HepG2 (cell line): Measurements from ENCODE around the gene MARCO. TPM values are rescaled to one million over a fixed set of nuclear protein-coding genes. Genes with fewer than 3 reads are reported as not detected.

Source experiments
- ATAC-seq: fragments of 200-7000 bp; cut with Tn5 transposase; 3 replicates; pipeline ENCODE4 v1.9.1; 2020; ENCODE audit warnings: mild to moderate bottlenecking, moderate library complexity
- BruUV-seq: library from RNA; stranded (reverse); fragments of 400-500 nt; replicated peaks from 2 replicates; lab custom pipeline; 2021; lab: Mats Ljungman, UMichigan
- CTCF ChIA-PET: fragments of 300-600 bp; formaldehyde crosslinking; extraction: SDS; loops from one replicate; lab custom pipeline; 2021; ENCODE audit warnings: low total read pairs, inconsistent platforms, low intra/inter-chr PET ratio; lab: Yijun Ruan, JAX
- POLR2A ChIA-PET: fragments of 350-600 bp; sonication (Branson Sonifier 250); formaldehyde crosslinking; loops from one replicate; lab custom pipeline; 2020; ENCODE audit warnings: antibody characterized with exemption, inconsistent platforms; lab: Yijun Ruan, JAX
- DNase-seq: peaks from one replicate; pipeline ENCODE4 v3.0.0-alpha.2; 2015; ENCODE audit warnings: low spot score
- FAIRE-seq: peaks from 3 replicates; lab custom pipeline; 2011; peaks lifted over from hg19 to GRCh38; lab: Jason Lieb, UNC
- H2AFZ ChIP-seq: one replicate; pipeline ENCODE4 v1.6.1; 2011; ENCODE audit warnings: low read length, inconsistent platforms
- H3K27ac ChIP-seq: fragments of 300-600 bp; 3 replicates; pipeline ENCODE4 v1.8.0; 2011; ENCODE audit warnings: mixed run types, mild to moderate bottlenecking, mixed read lengths, low read length, inconsistent platforms; ENCODE audit not compliant: insufficient read depth; ENCODE audit errors: extremely low read length
- H3K27me3 ChIP-seq, 2 experiments: fragments of 200-600 bp in 1 of 2; 2 replicates in 1 of 2; 3 replicates in 1 of 2; pipeline versions ENCODE4 v1.6.0 to v1.8.0; 2011; ENCODE audit warnings: low read length in 2 of 2, mild to moderate bottlenecking in 2 of 2, moderate library complexity in 2 of 2, inconsistent platforms in 1 of 2; ENCODE audit not compliant: insufficient read depth in 2 of 2, control insufficient read depth in 1 of 2
- H3K36me3 ChIP-seq, 2 experiments: fragments of 200-600 bp in 1 of 2; replicated peaks in 1 of 2; 2 replicates in 1 of 2; 3 replicates in 1 of 2; pipeline versions ENCODE4 v1.5.1 to v1.8.0; 2011; ENCODE audit warnings: low read length in 2 of 2, inconsistent platforms in 1 of 2; ENCODE audit not compliant: insufficient read depth in 2 of 2, control insufficient read depth in 1 of 2
- H3K4me1 ChIP-seq: 2 replicates; pipeline ENCODE4 v1.5.1; 2012; ENCODE audit warnings: low read length, inconsistent platforms; ENCODE audit not compliant: insufficient read depth
- H3K4me2 ChIP-seq: 2 replicates; pipeline ENCODE4 v1.6.0; 2011; ENCODE audit warnings: low read depth, low read length, inconsistent platforms
- H3K4me3 ChIP-seq, 3 experiments: fragments of 200-600 bp in 1 of 3; sonication (generic), shearing (Covaris generic) in 1 of 3; replicated peaks in 1 of 3; 2 replicates each; pipeline ENCODE4 v1.5.1; 2011 to 2016; ENCODE audit warnings: low read length in 3 of 3, inconsistent platforms in 2 of 3, low read depth in 2 of 3, mild to moderate bottlenecking in 2 of 3, control low read depth in 1 of 3, mixed read lengths in 1 of 3; ENCODE audit not compliant: insufficient read depth in 1 of 3
- H3K79me2 ChIP-seq: one replicate; pipeline ENCODE4 v1.6.1; 2011; ENCODE audit warnings: low read length, inconsistent platforms; ENCODE audit not compliant: insufficient read depth
- H3K9ac ChIP-seq: 2 replicates; pipeline ENCODE4 v1.6.0; 2011; ENCODE audit warnings: mild to moderate bottlenecking, low read depth, low read length, inconsistent platforms; ENCODE audit not compliant: insufficient read depth
- H3K9me3 ChIP-seq: 2 replicates; pipeline ENCODE4 v1.5.1; 2012; ENCODE audit warnings: mild to moderate bottlenecking, low read length
- H4K20me1 ChIP-seq: 2 replicates; pipeline ENCODE4 v1.6.0; 2011; ENCODE audit warnings: inconsistent platforms, mild to moderate bottlenecking, low read length, moderate library complexity; ENCODE audit not compliant: insufficient read depth
- CCDC6 ChIP-seq: sonication (generic); formaldehyde crosslinking; IDR thresholded peaks from 2 replicates; pipeline ENCODE4 v1.8.1; 2022; ENCODE audit warnings: mild to moderate bottlenecking, missing genetic modification reagents, moderate library complexity
- MZF1 ChIP-seq: sonication (generic); formaldehyde crosslinking; IDR thresholded peaks from 2 replicates; pipeline ENCODE4 v1.8.1; 2023; ENCODE audit warnings: mild to moderate bottlenecking, missing genetic modification reagents, borderline replicate concordance
- NRL ChIP-seq: sonication (generic); formaldehyde crosslinking; IDR thresholded peaks from 2 replicates; pipeline ENCODE4 v1.5.0; 2020; ENCODE audit warnings: missing genetic modification reagents, mild to moderate bottlenecking, moderate library complexity, borderline replicate concordance
- PHB2 ChIP-seq: fragments of 450-650 bp; IDR thresholded peaks from 2 replicates; pipeline ENCODE4 v1.6.1; 2018; ENCODE audit not compliant: partially characterized antibody
- ZFAT ChIP-seq: sonication (generic); formaldehyde crosslinking; conservative IDR thresholded peaks from 2 replicates; pipeline ENCODE4 v1.8.1; 2023; ENCODE audit warnings: missing genetic modification reagents, inconsistent platforms
- ZNF136 ChIP-seq: sonication (generic); formaldehyde crosslinking; IDR thresholded peaks from 2 replicates; pipeline ENCODE4 v1.8.1; 2022; ENCODE audit warnings: low read depth, mild to moderate bottlenecking, moderate library complexity, missing genetic modification reagents
- ZNF224 ChIP-seq: sonication (generic); formaldehyde crosslinking; IDR thresholded peaks from 2 replicates; pipeline ENCODE4 v1.5.0; 2020; ENCODE audit warnings: mild to moderate bottlenecking, missing genetic modification reagents
- WGBS: methylation state at CpG from one replicate; pipeline ENCODE4 v1.1.6; 2017; ENCODE audit warnings: low lambda C conversion rate; 5-methylcytosine and 5-hydroxymethylcytosine counted together
- in situ Hi-C: cut with HindIII; loops from 2 replicates; pipeline ENCODE4 v1.10.0; 2017; ENCODE audit warnings: low pct_unique_long_range_greater_than_20kb; ENCODE audit not compliant: extremely low pct_ligation_motif_present
- intact Hi-C: fragments of 100-400 bp; cut with micrococcal nuclease; formaldehyde crosslinking; loops from one replicate; pipeline ENCODE4 v1.10.0; 2022; ENCODE audit not compliant: unreplicated experiment
- polyA plus RNA-seq, 8 experiments: library from polyadenylated mRNA; depleted of rRNA in 3 of 8; stranded (reverse) in 7 of 8; unstranded in 1 of 8; fragments of >200 nt; fragmentation: Illumina TruSeq in 4 of 8; extraction: Trizol in 4 of 8; gene quantifications; 2 replicates each; pipeline versions ENCODE4 v1.2.1 to v1.2.3, GENCODE V29; 2011 to 2016; ENCODE audit warnings: low read depth in 4 of 8, missing spikeins in 1 of 8, mixed read lengths in 1 of 8; ENCODE audit not compliant: insufficient read depth in 1 of 8
- total RNA-seq, 5 experiments: library from RNA; depleted of rRNA; stranded (reverse); fragments of >200 nt; fragmentation: Illumina TruSeq; extraction: Trizol; gene quantifications; 2 replicates each; pipeline ENCODE4 v1.2.3, GENCODE V29; 2016; ENCODE audit warnings: low read depth in 1 of 5
- TF ChIP-seq, protein P1 (sequence below): sonication (generic); formaldehyde crosslinking; IDR thresholded peaks from 2 replicates; pipeline ENCODE4 v1.5.0; 2020; ENCODE audit warnings: missing genetic modification reagents
- TF ChIP-seq, protein P2 (sequence below): sonication (generic); formaldehyde crosslinking; IDR thresholded peaks from 2 replicates; pipeline ENCODE4 v1.8.1; 2022; ENCODE audit warnings: low read depth, mild to moderate bottlenecking, missing genetic modification reagents
- TF ChIP-seq, protein P3 (sequence below): sonication (generic); formaldehyde crosslinking; IDR thresholded peaks from 2 replicates; pipeline ENCODE4 v1.8.0; 2022; ENCODE audit warnings: mild to moderate bottlenecking, missing genetic modification reagents; ENCODE audit not compliant: insufficient replicate concordance
- TF ChIP-seq, protein P4 (sequence below): sonication (generic); formaldehyde crosslinking; IDR thresholded peaks from 2 replicates; pipeline ENCODE4 v1.5.0; 2020; ENCODE audit warnings: missing genetic modification reagents
- TF ChIP-seq, protein P5 (sequence below): sonication (generic); formaldehyde crosslinking; IDR thresholded peaks from 2 replicates; pipeline ENCODE4 v1.8.0; 2022; ENCODE audit warnings: low read depth, missing genetic modification reagents

MARCO gene
- total and polyA plus RNA-seq, 2 of the 13 experiments (the other 11 are each of a cell fraction or from before 2014, with no cell fraction given) = not detected

DNA sequence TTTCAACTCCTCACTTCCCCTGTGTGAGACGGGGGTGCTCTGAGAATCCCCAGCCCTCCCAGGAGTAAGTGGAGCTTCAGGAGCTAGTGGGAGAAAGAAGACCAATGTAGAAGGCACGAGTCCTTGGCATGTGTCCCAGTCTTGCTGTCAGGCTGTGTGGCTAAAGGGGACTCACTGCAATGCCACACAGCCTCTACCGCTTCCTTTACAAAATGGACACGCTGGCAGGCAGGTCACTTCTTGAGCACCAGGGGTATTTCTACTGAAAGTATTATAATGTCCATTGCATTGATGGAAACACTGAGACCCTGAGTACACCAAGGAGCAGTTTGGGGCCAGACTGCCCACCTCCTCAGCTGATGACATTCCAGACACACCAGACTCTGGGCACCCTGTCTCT, 35.8 kb upstream of the MARCO start:
- TF ChIP-seq, protein P1, sequence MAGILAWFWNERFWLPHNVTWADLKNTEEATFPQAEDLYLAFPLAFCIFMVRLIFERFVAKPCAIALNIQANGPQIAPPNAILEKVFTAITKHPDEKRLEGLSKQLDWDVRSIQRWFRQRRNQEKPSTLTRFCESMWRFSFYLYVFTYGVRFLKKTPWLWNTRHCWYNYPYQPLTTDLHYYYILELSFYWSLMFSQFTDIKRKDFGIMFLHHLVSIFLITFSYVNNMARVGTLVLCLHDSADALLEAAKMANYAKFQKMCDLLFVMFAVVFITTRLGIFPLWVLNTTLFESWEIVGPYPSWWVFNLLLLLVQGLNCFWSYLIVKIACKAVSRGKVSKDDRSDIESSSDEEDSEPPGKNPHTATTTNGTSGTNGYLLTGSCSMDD (CRISPR knock-in tag) = no peak
- no peak for TF ChIP-seq CCDC6 (CRISPR knock-in tag)
- no peak for TF ChIP-seq ZFAT
- TF ChIP-seq ZNF224 = no peak
- TF ChIP-seq, protein P2, sequence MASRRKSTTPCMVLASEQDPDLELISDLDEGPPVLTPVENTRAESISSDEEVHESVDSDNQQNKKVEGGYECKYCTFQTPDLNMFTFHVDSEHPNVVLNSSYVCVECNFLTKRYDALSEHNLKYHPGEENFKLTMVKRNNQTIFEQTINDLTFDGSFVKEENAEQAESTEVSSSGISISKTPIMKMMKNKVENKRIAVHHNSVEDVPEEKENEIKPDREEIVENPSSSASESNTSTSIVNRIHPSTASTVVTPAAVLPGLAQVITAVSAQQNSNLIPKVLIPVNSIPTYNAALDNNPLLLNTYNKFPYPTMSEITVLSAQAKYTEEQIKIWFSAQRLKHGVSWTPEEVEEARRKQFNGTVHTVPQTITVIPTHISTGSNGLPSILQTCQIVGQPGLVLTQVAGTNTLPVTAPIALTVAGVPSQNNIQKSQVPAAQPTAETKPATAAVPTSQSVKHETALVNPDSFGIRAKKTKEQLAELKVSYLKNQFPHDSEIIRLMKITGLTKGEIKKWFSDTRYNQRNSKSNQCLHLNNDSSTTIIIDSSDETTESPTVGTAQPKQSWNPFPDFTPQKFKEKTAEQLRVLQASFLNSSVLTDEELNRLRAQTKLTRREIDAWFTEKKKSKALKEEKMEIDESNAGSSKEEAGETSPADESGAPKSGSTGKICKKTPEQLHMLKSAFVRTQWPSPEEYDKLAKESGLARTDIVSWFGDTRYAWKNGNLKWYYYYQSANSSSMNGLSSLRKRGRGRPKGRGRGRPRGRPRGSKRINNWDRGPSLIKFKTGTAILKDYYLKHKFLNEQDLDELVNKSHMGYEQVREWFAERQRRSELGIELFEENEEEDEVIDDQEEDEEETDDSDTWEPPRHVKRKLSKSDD = no peak
- TF ChIP-seq, protein P3, sequence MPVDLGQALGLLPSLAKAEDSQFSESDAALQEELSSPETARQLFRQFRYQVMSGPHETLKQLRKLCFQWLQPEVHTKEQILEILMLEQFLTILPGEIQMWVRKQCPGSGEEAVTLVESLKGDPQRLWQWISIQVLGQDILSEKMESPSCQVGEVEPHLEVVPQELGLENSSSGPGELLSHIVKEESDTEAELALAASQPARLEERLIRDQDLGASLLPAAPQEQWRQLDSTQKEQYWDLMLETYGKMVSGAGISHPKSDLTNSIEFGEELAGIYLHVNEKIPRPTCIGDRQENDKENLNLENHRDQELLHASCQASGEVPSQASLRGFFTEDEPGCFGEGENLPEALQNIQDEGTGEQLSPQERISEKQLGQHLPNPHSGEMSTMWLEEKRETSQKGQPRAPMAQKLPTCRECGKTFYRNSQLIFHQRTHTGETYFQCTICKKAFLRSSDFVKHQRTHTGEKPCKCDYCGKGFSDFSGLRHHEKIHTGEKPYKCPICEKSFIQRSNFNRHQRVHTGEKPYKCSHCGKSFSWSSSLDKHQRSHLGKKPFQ = no peak
- TF ChIP-seq ZNF136 (CRISPR knock-in tag) = no peak
- no peak for TF ChIP-seq MZF1
- TF ChIP-seq NRL (CRISPR knock-in tag) = no peak
- TF ChIP-seq, protein P4, sequence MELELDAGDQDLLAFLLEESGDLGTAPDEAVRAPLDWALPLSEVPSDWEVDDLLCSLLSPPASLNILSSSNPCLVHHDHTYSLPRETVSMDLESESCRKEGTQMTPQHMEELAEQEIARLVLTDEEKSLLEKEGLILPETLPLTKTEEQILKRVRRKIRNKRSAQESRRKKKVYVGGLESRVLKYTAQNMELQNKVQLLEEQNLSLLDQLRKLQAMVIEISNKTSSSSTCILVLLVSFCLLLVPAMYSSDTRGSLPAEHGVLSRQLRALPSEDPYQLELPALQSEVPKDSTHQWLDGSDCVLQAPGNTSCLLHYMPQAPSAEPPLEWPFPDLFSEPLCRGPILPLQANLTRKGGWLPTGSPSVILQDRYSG = no peak
- no peak for TF ChIP-seq PHB2
- TF ChIP-seq, protein P5, sequence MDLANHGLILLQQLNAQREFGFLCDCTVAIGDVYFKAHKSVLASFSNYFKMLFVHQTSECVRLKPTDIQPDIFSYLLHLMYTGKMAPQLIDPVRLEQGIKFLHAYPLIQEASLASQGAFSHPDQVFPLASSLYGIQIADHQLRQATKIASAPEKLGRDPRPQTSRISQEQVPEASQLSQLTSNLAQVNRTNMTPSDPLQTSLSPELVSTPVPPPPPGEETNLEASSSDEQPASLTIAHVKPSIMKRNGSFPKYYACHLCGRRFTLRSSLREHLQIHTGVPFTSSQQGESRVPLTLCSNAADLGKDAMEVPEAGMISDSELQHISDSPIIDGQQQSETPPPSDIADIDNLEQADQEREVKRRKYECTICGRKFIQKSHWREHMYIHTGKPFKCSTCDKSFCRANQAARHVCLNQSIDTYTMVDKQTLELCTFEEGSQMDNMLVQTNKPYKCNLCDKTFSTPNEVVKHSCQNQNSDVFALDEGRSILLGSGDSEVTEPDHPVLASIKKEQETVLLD (CRISPR knock-in tag) = no peak
- intact Hi-C loops = no loop called here
- ATAC-seq (no peak), DNase-seq (no peak), FAIRE-seq (no peak)
- ChIA-PET POLR2A (no interaction called here), CTCF (no interaction called here)
- 41% methylated on average over 3 of the region's 4 CpGs for WGBS
- no peaks in the 10 kb centered on the region for H3K9me3 ChIP-seq
- in situ Hi-C loops = no loop called here
- H3K4me2 ChIP-seq = no peak overlapping the region
- no peaks in the 10 kb centered on the region for H3K79me2 ChIP-seq
- H3K36me3 ChIP-seq = no peaks in the 10 kb centered on the region
- BruUV-seq = no TSS peak
- H2AFZ ChIP-seq = no peak overlapping the region
- no peaks in the 10 kb centered on the region for H3K4me1 ChIP-seq
- H3K27ac ChIP-seq = no peak overlapping the region
- H4K20me1 ChIP-seq = no peaks in the 10 kb centered on the region
- no peak overlapping the region for H3K9ac ChIP-seq
- H3K27me3 ChIP-seq = peaks cover 2% of the 10 kb centered on the region in 2 experiments; a peak in 1 of 5 replicates
- H3K4me3 ChIP-seq = no peak overlapping the region
